ENCODE results near the gene RPS6KB2. TPM values are rescaled to one million over a fixed set of nuclear protein-coding genes. Genes with fewer than 3 reads are reported as not detected.

The RPS6KB2 gene
- total RNA-seq, 1 experiment from 2014 or later: 54.0 TPM

DNA sequence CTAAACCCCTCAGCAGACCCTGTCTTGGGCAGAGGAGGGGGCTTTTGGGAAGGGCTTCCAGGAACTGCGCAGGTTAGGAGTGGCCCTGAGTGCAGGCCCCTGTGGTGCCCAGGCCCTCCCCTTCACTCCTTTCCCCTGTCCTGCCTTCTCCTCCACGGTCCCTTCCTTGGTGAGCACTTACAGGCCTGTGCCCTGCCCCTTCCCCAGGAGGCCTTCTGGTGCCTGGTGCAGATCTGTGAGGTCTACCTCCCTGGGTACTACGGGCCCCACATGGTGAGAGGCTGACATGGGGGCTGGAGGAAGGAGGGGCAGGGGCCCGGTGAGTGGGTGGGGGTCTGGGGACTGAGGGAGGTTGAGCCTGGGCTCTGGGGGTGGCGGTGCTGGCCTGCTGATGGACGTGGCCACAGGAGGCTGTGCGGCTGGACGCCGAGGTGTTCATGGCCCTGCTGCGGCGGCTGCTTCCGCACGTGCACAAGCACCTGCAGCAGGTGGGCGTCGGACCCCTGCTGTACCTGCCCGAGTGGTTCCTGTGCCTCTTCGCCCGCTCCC, 21.8 kb upstream of the RPS6KB2 start:
- no peaks in the 10 kb centered on the region for H3K9me3 ChIP-seq (ENCODE audit: insufficient read depth, low read depth)
- no peaks in the 10 kb centered on the region for H3K79me2 ChIP-seq (ENCODE audit: low read depth)
- H3K9me2 ChIP-seq (ENCODE audit: insufficient read depth): no peaks in the 10 kb centered on the region
- peaks cover 6% of the 10 kb centered on the region for H3K4me1 ChIP-seq (replicated peaks; ENCODE audit: insufficient read depth)
- H3F3A ChIP-seq (ENCODE audit: insufficient read depth, low read depth): peaks cover 13% of the 10 kb centered on the region; the same call in 1 of the 2 replicates
- POLR2A ChIA-PET (ENCODE audit: unreplicated experiment): no interaction called here
- BruUV-seq (replicated peaks): no TSS peak
- H3K4me2 ChIP-seq: no peak overlapping the region
- H3K4me3 ChIP-seq: no peak overlapping the region
- H3K36me3 ChIP-seq (ENCODE audit: low read depth): no peaks in the 10 kb centered on the region
- CTCF ChIA-PET: interaction anchor here (0.7 kb wide), 1 partner anchor 259 kb away, joined by 3 read pairs; no protein-coding TSS in a partner anchor
- intact Hi-C loops (cut with micrococcal nuclease; ENCODE audit: unreplicated experiment): no loop called here
- H2AFZ ChIP-seq: no peak overlapping the region
- H3K27ac ChIP-seq: no peak overlapping the region
- no peak for DNase-seq
- no peaks in the 10 kb centered on the region for H3K27me3 ChIP-seq (ENCODE audit: insufficient read depth, low read depth)
- no peak for TF ChIP-seq EZH2 (IDR thresholded peaks at IDR 0.05; ENCODE audit: low read depth)
- TF ChIP-seq, protein P1, sequence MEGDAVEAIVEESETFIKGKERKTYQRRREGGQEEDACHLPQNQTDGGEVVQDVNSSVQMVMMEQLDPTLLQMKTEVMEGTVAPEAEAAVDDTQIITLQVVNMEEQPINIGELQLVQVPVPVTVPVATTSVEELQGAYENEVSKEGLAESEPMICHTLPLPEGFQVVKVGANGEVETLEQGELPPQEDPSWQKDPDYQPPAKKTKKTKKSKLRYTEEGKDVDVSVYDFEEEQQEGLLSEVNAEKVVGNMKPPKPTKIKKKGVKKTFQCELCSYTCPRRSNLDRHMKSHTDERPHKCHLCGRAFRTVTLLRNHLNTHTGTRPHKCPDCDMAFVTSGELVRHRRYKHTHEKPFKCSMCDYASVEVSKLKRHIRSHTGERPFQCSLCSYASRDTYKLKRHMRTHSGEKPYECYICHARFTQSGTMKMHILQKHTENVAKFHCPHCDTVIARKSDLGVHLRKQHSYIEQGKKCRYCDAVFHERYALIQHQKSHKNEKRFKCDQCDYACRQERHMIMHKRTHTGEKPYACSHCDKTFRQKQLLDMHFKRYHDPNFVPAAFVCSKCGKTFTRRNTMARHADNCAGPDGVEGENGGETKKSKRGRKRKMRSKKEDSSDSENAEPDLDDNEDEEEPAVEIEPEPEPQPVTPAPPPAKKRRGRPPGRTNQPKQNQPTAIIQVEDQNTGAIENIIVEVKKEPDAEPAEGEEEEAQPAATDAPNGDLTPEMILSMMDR (conservative IDR thresholded peaks at IDR 0.05): no peak
- H4K20me1 ChIP-seq (ENCODE audit: insufficient read depth): no peaks in the 10 kb centered on the region

DNA sequence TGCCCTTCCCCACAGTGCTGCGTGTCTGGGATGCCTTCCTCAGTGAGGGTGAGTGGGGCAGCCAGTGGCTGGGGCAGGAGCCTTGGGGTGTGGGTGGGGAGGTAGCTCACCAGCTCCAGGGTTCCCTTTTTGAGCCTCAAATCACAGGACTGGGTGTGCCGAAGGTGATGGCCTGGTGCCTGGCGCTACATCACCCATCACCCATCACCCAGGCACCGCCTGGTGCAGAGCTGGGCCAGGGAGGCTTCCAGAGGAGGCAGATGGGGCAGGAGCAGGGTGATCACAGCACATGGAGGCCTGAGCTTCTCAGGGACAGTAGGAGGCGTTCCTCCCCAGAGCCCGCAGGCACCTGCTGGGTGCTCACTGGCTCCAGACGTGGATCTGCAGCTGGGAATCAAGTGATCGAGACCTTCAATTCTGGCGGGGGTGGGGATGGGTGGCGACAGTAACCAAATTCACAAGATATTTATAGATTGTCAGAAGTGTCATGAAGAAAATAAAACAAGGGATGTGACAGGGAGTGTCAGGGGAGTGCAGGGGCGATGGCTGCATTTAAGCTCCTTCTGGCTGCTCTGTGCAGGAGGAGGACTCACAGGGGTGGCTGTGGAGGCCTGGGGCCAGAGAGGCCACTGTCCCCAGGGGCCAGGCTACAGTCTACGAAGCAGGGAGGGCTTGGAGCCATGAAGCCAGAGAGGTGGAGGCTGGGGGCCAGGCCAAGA, 21.2 kb upstream of the RPS6KB2 start:
- H3K27me3 ChIP-seq (ENCODE audit: insufficient read depth, low read depth): no peaks in the 10 kb centered on the region
- DNase-seq: no peak
- intact Hi-C loops (cut with micrococcal nuclease; ENCODE audit: unreplicated experiment): no loop called here
- H3K79me2 ChIP-seq (ENCODE audit: low read depth): no peaks in the 10 kb centered on the region
- peaks cover 3% of the 10 kb centered on the region for H3K4me1 ChIP-seq (replicated peaks; ENCODE audit: insufficient read depth)
- H3K4me2 ChIP-seq: no peak overlapping the region
- H3K36me3 ChIP-seq (ENCODE audit: low read depth): no peaks in the 10 kb centered on the region
- H3K9me3 ChIP-seq (ENCODE audit: insufficient read depth, low read depth): no peaks in the 10 kb centered on the region
- H3F3A ChIP-seq (ENCODE audit: insufficient read depth, low read depth): peaks cover 13% of the 10 kb centered on the region; the same call in 1 of the 2 replicates
- CTCF ChIA-PET: interaction anchor here (0.7 kb wide), 1 partner anchor 259 kb away, joined by 3 read pairs; no protein-coding TSS in a partner anchor
- no peak overlapping the region for H2AFZ ChIP-seq
- TF ChIP-seq, protein P1 (conservative IDR thresholded peaks at IDR 0.05): no peak
- no peak for TF ChIP-seq EZH2 (IDR thresholded peaks at IDR 0.05; ENCODE audit: low read depth)
- no TSS peak for BruUV-seq (replicated peaks)
- H3K4me3 ChIP-seq: no peak overlapping the region
- POLR2A ChIA-PET (ENCODE audit: unreplicated experiment): no interaction called here
- no peak overlapping the region for H3K27ac ChIP-seq
- no peaks in the 10 kb centered on the region for H3K9me2 ChIP-seq (ENCODE audit: insufficient read depth)
- no peaks in the 10 kb centered on the region for H4K20me1 ChIP-seq (ENCODE audit: insufficient read depth)

DNA sequence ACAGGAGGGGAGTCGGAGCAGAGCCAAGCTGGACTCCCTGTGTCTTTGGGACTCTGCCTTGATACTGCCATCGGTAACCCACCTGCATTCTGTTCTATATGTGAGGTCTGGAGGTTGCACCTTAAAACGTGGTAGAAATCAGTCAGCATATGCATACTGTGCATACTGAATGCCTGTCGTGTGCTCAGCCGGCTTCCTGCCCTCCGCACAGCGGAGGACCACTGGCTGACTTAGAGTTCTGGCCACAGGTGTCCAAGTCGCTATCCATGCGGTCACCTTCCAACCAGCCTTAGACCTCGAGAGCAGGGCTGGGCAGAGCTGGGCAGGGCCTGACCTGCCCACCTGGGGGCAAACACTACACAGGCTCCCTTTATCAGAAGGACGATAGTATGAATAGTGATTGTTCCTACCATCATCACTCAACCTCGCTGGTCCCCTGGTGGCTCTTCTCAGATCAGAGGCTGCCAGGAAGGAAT, 20.6 kb upstream of the RPS6KB2 start:
- no peak for DNase-seq
- Histone ChIP-seq H3K4me1 (replicated peaks; ENCODE audit: insufficient read depth) (no peaks in the 10 kb centered on the region), H3K9me2 (ENCODE audit: insufficient read depth) (no peaks in the 10 kb centered on the region), H2AFZ (no peak overlapping the region), H3K27me3 (ENCODE audit: insufficient read depth, low read depth) (no peaks in the 10 kb centered on the region), H3K9me3 (ENCODE audit: insufficient read depth, low read depth) (no peaks in the 10 kb centered on the region), H3F3A (ENCODE audit: insufficient read depth, low read depth) (peaks cover 15% of the 10 kb centered on the region; the same call in 1 of the 2 replicates), H3K4me3 (no peak overlapping the region), H3K36me3 (ENCODE audit: low read depth) (no peaks in the 10 kb centered on the region), H4K20me1 (ENCODE audit: insufficient read depth) (no peaks in the 10 kb centered on the region), H3K79me2 (ENCODE audit: low read depth) (no peaks in the 10 kb centered on the region), H3K27ac (no peak overlapping the region), H3K4me2 (no peak overlapping the region)
- ChIA-PET CTCF (no interaction called here), POLR2A (ENCODE audit: unreplicated experiment) (no interaction called here)
- TF ChIP-seq EZH2 (IDR thresholded peaks at IDR 0.05; ENCODE audit: low read depth): no peak
- TF ChIP-seq, protein P1 (conservative IDR thresholded peaks at IDR 0.05): no peak
- intact Hi-C loops (cut with micrococcal nuclease; ENCODE audit: unreplicated experiment): no loop called here
- no TSS peak for BruUV-seq (replicated peaks)

Measured in PC-9 (cell line).